Neutrophil (primary cell): ENCODE results near the gene UBE2H.
"Not testable (repeated sequence)": the region's sequence is repeated elsewhere in the genome, so short reads cannot be mapped to it uniquely, and the experiment has no call there.

Experiments
- H3K27ac ChIP-seq: fragments of 200-600 bp; sonication (generic); 2 replicates; pipeline ENCODE4 v1.5.1; 2016; ENCODE audit warnings: mild to moderate bottlenecking, moderate library complexity
- H3K27me3 ChIP-seq: fragments of 200-600 bp; sonication (generic); 2 replicates; pipeline ENCODE4 v1.6.0; 2016; ENCODE audit warnings: mild to moderate bottlenecking
- H3K36me3 ChIP-seq: fragments of 200-600 bp; sonication (generic); 2 replicates; pipeline ENCODE4 v1.5.1; 2017
- H3K4me1 ChIP-seq, 2 experiments: fragments of 200-600 bp in 1 of 2; sonication (generic) in 1 of 2; 1 replicate in 1 of 2; 2 replicates in 1 of 2; pipeline versions ENCODE4 v1.5.1 to v1.6.1; 2013 to 2016; ENCODE audit warnings: low read depth in 1 of 2, low read length in 1 of 2, mild to moderate bottlenecking in 1 of 2, moderate library complexity in 1 of 2; ENCODE audit not compliant: control insufficient read depth in 1 of 2, insufficient read depth in 1 of 2
- H3K4me3 ChIP-seq, 2 experiments: fragments of 200-600 bp in 1 of 2; sonication (generic) in 1 of 2; 1 replicate in 1 of 2; 2 replicates in 1 of 2; pipeline ENCODE4 v1.5.1; 2013 to 2016; ENCODE audit warnings: low read depth in 1 of 2, low read length in 1 of 2, mild to moderate bottlenecking in 1 of 2, moderate library complexity in 1 of 2
- H3K9me3 ChIP-seq: fragments of 200-600 bp; sonication (generic); 2 replicates; pipeline ENCODE4 v1.5.1; 2016
- CTCF ChIP-seq: fragments of 200-600 bp; sonication (generic); IDR thresholded peaks from 2 replicates; pipeline ENCODE4 v1.5.1; 2016; ENCODE audit warnings: antibody characterized with exemption

Gene UBE2H

GRCh38 chr7:129840757-129841156 lies 112.0 kb downstream of the UBE2H start:
- peaks cover 61% of the 10 kb centered on the region in 2 experiments for H3K4me1 ChIP-seq

GRCh38 chr7:129836983-129837382 lies 115.8 kb downstream of the UBE2H start:
- H3K27me3 ChIP-seq, result no peaks in the 10 kb centered on the region
- peaks cover 23 to 24% of the 10 kb centered on the region in 2 experiments for H3K4me1 ChIP-seq
- H3K9me3 ChIP-seq, result no peaks in the 10 kb centered on the region
- H3K36me3 ChIP-seq, result peaks cover 36% of the 10 kb centered on the region
- H3K27ac ChIP-seq, result no peak overlapping the region
- TF ChIP-seq CTCF, result no peak
- H3K4me3 ChIP-seq, result no peak overlapping the region

More at GRCh38 chr7:129840757-129841156, 112.0 kb downstream of the UBE2H start:
- Histone ChIP-seq H3K36me3 (peaks cover 8% of the 10 kb centered on the region), H3K27ac (peak overlapping the region; percentile 81), H3K4me3 (no peak overlapping the region), H3K9me3 (no peaks in the 10 kb centered on the region), H3K27me3 (no peaks in the 10 kb centered on the region)
- no peak for TF ChIP-seq CTCF

DNA sequence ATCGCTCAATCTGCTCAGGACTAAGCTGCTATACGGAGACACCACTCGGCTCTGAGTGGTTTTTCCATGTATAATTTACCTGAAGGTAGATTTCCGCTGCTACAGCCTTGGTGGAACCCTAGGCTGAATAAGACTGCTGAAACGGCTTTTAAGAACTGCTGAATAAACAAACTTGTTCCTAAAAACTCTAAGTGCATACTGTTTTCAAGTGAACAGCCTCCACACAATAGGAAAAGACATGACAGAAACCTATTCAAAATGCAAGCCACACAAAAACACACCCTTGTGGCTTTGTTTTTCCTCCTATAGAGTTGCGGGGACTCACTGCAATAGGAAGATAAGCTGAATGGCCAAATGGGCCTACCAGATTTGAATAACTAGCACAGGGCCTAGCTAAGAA lies 117.2 kb downstream of the UBE2H start:
- no peaks in the 10 kb centered on the region for H3K27me3 ChIP-seq
- H3K36me3 ChIP-seq, result peaks cover 48% of the 10 kb centered on the region
- H3K27ac ChIP-seq, result no peak overlapping the region
- H3K4me3 ChIP-seq, result no peak overlapping the region
- H3K4me1 ChIP-seq, result peaks cover 9 to 10% of the 10 kb centered on the region in 2 experiments
- no peak for TF ChIP-seq CTCF
- H3K9me3 ChIP-seq, result no peaks in the 10 kb centered on the region

DNA sequence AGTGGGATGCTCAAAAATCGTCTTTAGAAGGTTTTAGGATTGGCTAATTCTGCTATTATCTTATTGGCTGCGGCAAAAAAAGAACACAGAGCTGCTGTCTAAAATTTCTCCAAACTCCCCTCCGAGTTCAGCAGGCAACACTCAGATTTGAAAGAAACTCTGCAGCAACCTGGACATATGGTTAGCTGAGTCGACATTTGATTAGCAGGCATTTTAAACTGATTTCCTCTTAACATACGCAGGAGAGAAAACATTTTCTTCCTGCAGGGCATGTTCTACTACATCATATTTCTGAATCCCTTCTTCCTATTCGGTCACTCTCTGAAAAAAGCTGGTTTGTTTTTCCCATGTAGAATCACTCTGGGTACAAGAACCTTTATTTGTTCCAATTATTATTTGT lies 119.4 kb downstream of the UBE2H start:
- not testable (repeated sequence) for H3K27ac ChIP-seq

GRCh38 chr7:129832701-129833227 lies 120.0 kb downstream of the UBE2H start:
- Histone ChIP-seq H3K36me3 (peaks cover 44% of the 10 kb centered on the region), H3K27me3 (no peaks in the 10 kb centered on the region), H3K27ac (no peak overlapping the region), H3K4me3 (no peak overlapping the region), H3K4me1 (peaks cover 14% of the 10 kb centered on the region in 2 experiments), H3K9me3 (no peaks in the 10 kb centered on the region)
- no peak for TF ChIP-seq CTCF

More for the DNA sequence above, 119.4 kb downstream of the UBE2H start:
- H3K9me3 ChIP-seq, H3K4me3 ChIP-seq, H3K27me3 ChIP-seq: not testable (repeated sequence)
- Histone ChIP-seq H3K4me1 (peaks cover 14 to 17% of the 10 kb centered on the region in 2 experiments), H3K36me3 (peaks cover 44% of the 10 kb centered on the region)

DNA sequence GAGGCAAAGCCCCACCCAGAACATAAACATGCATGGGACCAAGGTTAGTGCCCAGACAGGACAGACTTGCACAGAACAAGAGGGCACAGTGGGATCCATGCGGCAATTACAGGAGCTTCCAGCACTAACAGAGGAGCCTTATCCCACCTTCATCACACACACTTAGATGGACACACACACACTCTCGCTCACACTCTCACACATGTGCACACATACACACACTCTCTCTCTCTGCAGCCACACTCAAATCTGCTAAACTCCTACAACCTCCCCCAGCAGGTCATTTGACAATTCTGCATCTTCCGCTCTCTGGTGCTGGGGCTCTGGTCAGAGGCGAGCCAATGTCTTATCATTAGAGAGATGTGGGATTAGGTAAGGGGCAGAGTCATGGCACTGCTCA lies 120.5 kb downstream of the UBE2H start:
- H3K4me1 ChIP-seq, result peaks cover 14% of the 10 kb centered on the region in 2 experiments
- TF ChIP-seq CTCF, result no peak
- no peak overlapping the region for H3K27ac ChIP-seq
- no peak overlapping the region for H3K4me3 ChIP-seq
- H3K36me3 ChIP-seq, result peaks cover 44% of the 10 kb centered on the region
- no peaks in the 10 kb centered on the region for H3K27me3 ChIP-seq
- H3K9me3 ChIP-seq, result no peaks in the 10 kb centered on the region
